BJ (cell line): ENCODE results near the gene SPEF1. TPM values are rescaled to one million over a fixed set of nuclear protein-coding genes. Genes with fewer than 3 reads are reported as not detected.
"Not testable (repeated sequence)": the region's sequence is repeated elsewhere in the genome, so short reads cannot be mapped to it uniquely, and the experiment has no call there.

ENCODE experiments used
- CTCF ChIA-PET: fragments of 350-600 bp; formaldehyde crosslinking; extraction: SDS; loops from one replicate; lab custom pipeline; 2021; ENCODE audit warnings: antibody characterized with exemption, inconsistent platforms; lab: Yijun Ruan, JAX
- POLR2A ChIA-PET: fragments of 300-600 bp; sonication (Branson Sonifier 250); formaldehyde crosslinking; extraction: SDS; loops from one replicate; lab custom pipeline; 2021; ENCODE audit warnings: antibody characterized with exemption; lab: Charles Lee
- DNase-seq: peaks from one replicate; pipeline ENCODE4 v3.0.0-alpha.2; 2011; ENCODE audit warnings: low read depth
- H3K27me3 ChIP-seq: 2 replicates; pipeline ENCODE4 v1.6.0; 2011; ENCODE audit warnings: low read length; ENCODE audit not compliant: control insufficient read depth, insufficient read depth
- H3K36me3 ChIP-seq: 2 replicates; pipeline ENCODE4 v1.5.1; 2011; ENCODE audit warnings: low read length; ENCODE audit not compliant: control insufficient read depth, insufficient read depth
- H3K4me3 ChIP-seq: 2 replicates; pipeline ENCODE4 v1.5.1; 2011; ENCODE audit warnings: low read depth, mild to moderate bottlenecking, control low read depth, low read length
- polyA minus RNA-seq: library from RNA; depleted of rRNA, polyadenylated mRNA; stranded (reverse); fragments of >200 nt; gene quantifications from 2 replicates; pipeline ENCODE4 v1.2.3, GENCODE V29; 2011; rRNA and poly(A)+ RNA removed
- polyA plus RNA-seq: library from polyadenylated mRNA; depleted of rRNA; stranded (reverse); fragments of >200 nt; gene quantifications from 2 replicates; pipeline ENCODE4 v1.2.3, GENCODE V29; 2011; rRNA removed
- TF ChIP-seq, protein P1 (sequence below): IDR thresholded peaks from 2 replicates; pipeline ENCODE4 v1.5.1; 2011; ENCODE audit warnings: low read depth, mild to moderate bottlenecking, control low read depth, inconsistent platforms, low read length, moderate library complexity; ENCODE audit not compliant: insufficient read depth

Gene SPEF1, protein sequence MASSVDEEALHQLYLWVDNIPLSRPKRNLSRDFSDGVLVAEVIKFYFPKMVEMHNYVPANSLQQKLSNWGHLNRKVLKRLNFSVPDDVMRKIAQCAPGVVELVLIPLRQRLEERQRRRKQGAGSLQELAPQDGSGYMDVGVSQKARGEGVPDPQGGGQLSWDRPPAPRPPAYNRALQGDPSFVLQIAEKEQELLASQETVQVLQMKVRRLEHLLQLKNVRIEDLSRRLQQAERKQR
- polyA plus RNA-seq (0.07 and 0.17 TPM in 2 replicates), polyA minus RNA-seq (not detected in 2 replicates)

DNA sequence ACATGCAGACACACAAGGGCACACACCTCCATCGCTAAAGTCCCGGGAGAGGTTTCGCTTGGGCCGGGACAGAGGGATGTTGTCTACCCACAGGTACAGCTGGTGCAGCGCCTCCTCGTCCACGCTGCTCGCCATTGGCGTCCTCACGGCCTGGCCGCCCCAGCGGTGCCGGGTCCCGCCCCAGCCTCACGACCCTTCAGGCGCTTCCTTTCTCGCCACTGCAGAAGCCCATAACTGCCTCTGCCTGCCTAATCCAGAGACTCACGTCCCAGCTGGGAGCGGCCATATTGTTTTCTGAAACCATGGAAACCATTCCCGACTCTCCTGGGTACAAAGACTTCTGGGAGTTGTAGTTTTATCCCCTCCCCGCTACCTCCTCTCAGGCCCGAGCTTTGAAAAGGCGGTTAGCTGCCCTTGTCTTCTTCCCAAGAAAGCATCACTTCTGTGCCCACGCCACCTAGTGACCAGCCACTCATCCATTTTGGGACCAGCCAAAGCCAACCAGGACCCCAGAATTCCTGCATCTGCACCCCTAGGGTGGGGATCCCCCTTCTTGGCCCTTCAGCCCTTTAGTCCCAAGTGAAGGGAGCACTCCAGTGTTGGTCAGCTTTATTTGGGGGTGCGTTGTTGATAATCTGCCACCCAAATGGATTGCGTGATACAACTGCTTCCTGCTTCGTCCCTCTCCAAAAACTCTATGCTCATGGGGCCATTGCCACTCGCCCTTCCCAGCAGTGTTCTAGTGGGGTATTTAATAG lies at the start of gene SPEF1:
Gene SPEF1, minus strand, starts transcription at position 296 of the 758 bp plus-strand sequence. Its CDS starts 161 bp downstream, at position 135.
- peaks cover 4% of the 10 kb centered on the region; the same call in 1 of the 2 replicates for H3K36me3 ChIP-seq
- ChIA-PET CTCF (interaction anchor here (0.7 to 12.0 kb wide), 19 partner anchors 10 to 218 kb away, joined by 3 to 248 read pairs (median 4); partner anchors contain the start of genes ADISSP, AP5S1 and CDC25B), POLR2A (interaction anchor here (0.6 to 1.1 kb wide), 4 partner anchors 13 to 260 kb away, joined by 3 to 7 read pairs (median 4); partner anchors contain the start of genes ADISSP and AP5S1)
- no peaks in the 10 kb centered on the region for H3K27me3 ChIP-seq
- H3K4me3 ChIP-seq = peak within 1 kb of the TSS; percentile 43
- DNase-seq = peak; percentile 86
- TF ChIP-seq, protein P1, sequence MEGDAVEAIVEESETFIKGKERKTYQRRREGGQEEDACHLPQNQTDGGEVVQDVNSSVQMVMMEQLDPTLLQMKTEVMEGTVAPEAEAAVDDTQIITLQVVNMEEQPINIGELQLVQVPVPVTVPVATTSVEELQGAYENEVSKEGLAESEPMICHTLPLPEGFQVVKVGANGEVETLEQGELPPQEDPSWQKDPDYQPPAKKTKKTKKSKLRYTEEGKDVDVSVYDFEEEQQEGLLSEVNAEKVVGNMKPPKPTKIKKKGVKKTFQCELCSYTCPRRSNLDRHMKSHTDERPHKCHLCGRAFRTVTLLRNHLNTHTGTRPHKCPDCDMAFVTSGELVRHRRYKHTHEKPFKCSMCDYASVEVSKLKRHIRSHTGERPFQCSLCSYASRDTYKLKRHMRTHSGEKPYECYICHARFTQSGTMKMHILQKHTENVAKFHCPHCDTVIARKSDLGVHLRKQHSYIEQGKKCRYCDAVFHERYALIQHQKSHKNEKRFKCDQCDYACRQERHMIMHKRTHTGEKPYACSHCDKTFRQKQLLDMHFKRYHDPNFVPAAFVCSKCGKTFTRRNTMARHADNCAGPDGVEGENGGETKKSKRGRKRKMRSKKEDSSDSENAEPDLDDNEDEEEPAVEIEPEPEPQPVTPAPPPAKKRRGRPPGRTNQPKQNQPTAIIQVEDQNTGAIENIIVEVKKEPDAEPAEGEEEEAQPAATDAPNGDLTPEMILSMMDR = peak; percentile 60

DNA sequence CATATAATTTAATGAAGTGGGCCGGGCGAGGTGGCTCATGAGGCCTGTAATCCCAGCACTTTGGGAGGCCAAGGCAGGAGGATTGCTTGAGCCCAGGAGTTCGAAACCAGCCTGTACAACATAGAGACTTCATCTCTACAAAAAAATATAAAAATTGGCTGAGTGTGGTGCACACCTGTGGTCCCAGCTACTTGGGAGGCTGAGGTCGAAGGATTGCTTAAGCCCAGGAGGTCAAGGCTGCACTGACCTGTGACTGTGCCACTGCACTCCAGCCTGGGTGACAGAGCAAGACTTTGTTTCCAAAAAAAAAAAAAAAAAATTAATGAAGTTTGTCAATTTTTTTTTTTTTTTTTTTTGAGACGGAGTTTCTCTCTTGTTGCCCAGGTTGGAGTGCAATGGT lies 48.6 kb upstream of the SPEF1 start:
- POLR2A ChIA-PET, DNase-seq, H3K27me3 ChIP-seq, H3K4me3 ChIP-seq, H3K36me3 ChIP-seq: not testable (repeated sequence)
- CTCF ChIA-PET = interaction anchor here (0.7 kb wide), 1 partner anchor 278 kb away, joined by 3 read pairs; no protein-coding TSS in a partner anchor

DNA sequence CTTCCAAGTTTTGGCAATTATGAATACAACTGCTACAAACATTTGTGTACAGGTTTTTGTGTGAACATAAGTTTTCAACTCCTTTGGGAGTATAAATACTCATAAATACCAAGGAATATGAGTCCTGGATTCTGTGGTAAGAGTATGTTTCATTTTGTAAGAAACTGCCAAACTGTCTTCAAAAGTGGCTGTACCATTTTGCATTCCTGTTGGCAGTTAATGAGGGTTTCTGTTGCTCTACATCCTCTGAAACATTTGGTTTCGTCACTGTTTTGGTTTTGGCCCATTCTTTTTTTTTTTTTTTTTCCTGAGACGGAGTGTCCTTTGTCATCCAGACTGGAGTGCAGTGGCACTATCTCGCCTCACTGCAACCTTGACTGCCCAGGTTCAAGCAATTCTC lies 47.5 kb upstream of the SPEF1 start:
- Histone ChIP-seq H3K27me3 (no peaks in the 10 kb centered on the region), H3K36me3 (peaks cover 4% of the 10 kb centered on the region), H3K4me3 (no peak overlapping the region)
- no peak for DNase-seq
- ChIA-PET POLR2A (no interaction called here), CTCF (no interaction called here)
- TF ChIP-seq, protein P1 = no peak

DNA sequence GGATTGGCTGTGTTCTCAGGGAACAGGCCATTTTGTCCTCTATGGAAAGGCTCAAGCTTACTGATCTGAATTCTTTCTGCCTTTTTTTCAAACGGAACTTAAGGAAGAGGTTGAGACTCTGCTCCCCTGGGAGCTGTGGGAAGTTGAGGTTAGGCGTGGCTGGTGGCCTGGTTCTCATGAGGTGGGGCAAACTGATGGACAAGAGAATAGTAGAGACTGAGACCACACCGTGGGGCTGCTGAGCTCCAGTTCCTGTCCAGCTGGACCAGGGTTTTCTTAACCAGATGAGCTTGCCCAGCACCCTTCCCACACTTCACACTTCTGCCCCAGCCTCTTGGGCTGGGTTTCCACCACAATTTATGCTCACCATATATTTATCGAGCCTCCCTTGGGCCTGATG lies 45.2 kb upstream of the SPEF1 start:
- CTCF ChIA-PET = interaction anchor here (1.8 kb wide), 1 partner anchor 259 kb away, joined by 4 read pairs; no protein-coding TSS in a partner anchor
- DNase-seq = no peak
- Histone ChIP-seq H3K36me3 (peaks cover 11% of the 10 kb centered on the region), H3K27me3 (no peaks in the 10 kb centered on the region), H3K4me3 (no peak overlapping the region)
- TF ChIP-seq, protein P1 = no peak
- POLR2A ChIA-PET = no interaction called here

DNA sequence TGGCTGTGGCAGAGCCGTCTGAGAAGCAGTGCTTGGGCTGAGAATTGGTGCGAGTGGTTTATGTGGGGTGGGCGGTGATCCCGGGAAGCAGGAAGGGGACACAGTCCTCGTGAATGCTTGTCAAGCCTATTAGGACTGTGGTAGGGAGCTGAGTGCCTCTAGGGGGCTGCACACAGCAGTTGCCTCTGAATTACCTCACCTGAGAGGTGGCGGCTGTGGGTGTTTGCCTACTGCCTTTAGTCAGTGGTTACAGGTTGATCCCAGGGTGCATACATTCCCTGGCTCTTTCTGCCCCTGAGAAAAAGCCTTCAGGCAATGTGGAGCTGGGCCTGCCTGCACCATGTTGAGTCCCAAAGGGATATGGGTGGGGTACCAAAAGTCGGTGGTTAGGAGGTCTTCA lies 44.3 kb upstream of the SPEF1 start:
- ChIA-PET POLR2A (no interaction called here), CTCF (interaction anchor here (0.6 to 1.8 kb wide), 5 partner anchors 12 to 260 kb away, joined by 3 to 5 read pairs (median 3); partner anchors contain the start of gene CENPB)
- DNase-seq = no peak
- TF ChIP-seq, protein P1 = no peak
- H3K36me3 ChIP-seq = peaks cover 11% of the 10 kb centered on the region
- no peaks in the 10 kb centered on the region for H3K27me3 ChIP-seq
- no peak overlapping the region for H3K4me3 ChIP-seq
